ENCODE results near the gene TRAF7.
"Not testable (repeated sequence)": the region's sequence is repeated elsewhere in the genome, so short reads cannot be mapped to it uniquely, and the experiment has no call there.

DNA sequence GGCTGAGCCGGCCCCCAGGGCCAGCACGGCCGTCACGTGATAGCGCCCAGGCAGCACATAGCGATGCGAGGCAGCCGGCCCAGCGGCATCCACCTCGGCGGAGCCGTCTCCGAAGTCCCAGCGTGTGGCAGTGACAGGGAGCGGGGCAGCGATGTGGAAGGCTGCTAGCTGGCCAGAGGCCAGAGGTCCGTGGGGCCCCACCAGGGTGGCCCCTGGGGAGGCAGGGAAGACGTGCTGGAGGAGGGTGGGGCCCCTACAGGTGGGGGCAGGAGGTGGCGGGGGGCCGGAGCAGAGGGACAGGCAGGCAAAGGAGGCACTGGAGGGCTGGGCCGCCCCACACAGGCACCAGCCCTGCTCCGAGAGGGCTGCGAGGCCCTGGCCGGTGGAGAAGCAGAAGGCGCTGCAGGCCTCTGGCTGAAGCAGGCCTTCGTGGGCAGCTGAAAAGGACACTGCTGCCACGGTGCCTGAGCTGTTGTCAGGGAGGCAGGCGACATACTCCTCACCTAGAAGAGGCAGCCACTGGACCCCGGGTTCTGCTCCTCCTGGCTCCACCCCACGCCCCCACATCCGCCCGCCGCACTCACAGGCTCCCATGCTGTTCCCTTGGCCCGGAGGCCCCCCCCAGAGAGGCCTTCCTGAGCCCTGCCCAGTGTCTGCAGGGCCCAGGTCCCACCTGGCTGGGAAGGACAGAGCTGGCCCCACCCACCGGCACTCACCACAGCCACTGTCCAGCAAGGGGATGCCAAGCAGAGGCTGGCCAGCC, 37.4 kb upstream of the TRAF7 start:
- TF ChIP-seq, protein P1, sequence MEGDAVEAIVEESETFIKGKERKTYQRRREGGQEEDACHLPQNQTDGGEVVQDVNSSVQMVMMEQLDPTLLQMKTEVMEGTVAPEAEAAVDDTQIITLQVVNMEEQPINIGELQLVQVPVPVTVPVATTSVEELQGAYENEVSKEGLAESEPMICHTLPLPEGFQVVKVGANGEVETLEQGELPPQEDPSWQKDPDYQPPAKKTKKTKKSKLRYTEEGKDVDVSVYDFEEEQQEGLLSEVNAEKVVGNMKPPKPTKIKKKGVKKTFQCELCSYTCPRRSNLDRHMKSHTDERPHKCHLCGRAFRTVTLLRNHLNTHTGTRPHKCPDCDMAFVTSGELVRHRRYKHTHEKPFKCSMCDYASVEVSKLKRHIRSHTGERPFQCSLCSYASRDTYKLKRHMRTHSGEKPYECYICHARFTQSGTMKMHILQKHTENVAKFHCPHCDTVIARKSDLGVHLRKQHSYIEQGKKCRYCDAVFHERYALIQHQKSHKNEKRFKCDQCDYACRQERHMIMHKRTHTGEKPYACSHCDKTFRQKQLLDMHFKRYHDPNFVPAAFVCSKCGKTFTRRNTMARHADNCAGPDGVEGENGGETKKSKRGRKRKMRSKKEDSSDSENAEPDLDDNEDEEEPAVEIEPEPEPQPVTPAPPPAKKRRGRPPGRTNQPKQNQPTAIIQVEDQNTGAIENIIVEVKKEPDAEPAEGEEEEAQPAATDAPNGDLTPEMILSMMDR (IDR thresholded peaks at IDR 0.05): not testable (repeated sequence)
- not testable (repeated sequence) for TF ChIP-seq POLR2A (IDR thresholded peaks at IDR 0.05)

All from body of pancreas (tissue), 4 donors.